ENCODE data around the gene CKLF. TPM values are rescaled to one million over a fixed set of nuclear protein-coding genes. Genes with fewer than 3 reads are reported as not detected.
A peak's percentile ranks its signal among the peaks of the same experiment; 100 is the strongest.

The CKLF gene
- total RNA-seq, 1 donor from 2014 or later, result 102 TPM

DNA sequence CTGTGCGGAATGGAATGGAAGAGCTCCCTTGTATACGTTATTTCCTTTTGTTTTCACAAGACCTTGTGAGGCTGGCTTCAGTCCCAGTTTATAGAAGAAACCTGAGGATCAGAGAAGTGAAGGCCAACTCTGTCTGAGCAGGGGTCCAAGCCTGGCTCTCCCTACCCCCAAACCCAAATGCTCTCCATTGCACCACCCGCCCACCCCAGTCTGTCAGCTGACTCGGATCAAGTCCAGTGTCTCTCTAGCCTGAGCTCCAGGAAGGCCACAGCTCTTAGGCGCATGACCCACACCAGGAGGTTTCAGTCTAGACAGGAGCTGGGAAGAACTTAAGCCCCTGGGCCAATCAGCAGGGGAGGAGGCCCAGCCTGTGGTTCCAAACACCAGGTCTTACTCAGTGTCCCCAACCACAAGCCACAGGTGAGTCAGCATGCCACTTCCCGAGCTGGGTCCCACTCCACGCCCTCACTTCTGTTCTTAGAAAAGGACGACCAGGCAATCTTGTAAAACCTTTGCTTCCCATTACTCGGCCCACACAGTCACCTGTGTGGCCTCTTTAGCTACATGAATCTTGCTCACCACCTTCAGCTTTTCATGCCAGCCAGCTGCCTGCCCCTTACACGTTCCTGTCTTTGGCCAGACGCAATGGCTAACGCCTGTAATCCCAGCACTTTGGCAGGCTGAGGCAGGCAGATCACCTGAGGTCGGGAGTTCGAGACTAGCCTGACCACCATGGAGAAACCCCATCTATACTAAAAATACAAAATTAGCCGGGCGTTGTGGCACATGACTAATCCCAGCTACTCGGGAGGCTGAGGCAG lies 30.2 kb upstream of the CKLF start:
- peaks cover 74% of the 10 kb centered on the region for H3K4me1 Mint-ChIP-seq (ENCODE audit: low read depth)
- peaks cover 6% of the 10 kb centered on the region for H3K36me3 Mint-ChIP-seq (ENCODE audit: low read depth)
- H3K4me3 Mint-ChIP-seq (ENCODE audit: low read depth), result peak overlapping the region; percentile 49
- DNase-seq (ENCODE audit: low spot score), result peak; percentile 83
- no peaks in the 10 kb centered on the region for H3K9me3 Mint-ChIP-seq
- intact Hi-C loops (cut with micrococcal nuclease), result loop anchor here (1.0 to 10.0 kb wide), 3 partner anchors 30 to 353 kb away; partner anchors contain the start of gene CKLF
- H3K27ac Mint-ChIP-seq, result peak overlapping the region; percentile 85
- H3K27me3 Mint-ChIP-seq (ENCODE audit: low read depth), result no peaks in the 10 kb centered on the region

DNA sequence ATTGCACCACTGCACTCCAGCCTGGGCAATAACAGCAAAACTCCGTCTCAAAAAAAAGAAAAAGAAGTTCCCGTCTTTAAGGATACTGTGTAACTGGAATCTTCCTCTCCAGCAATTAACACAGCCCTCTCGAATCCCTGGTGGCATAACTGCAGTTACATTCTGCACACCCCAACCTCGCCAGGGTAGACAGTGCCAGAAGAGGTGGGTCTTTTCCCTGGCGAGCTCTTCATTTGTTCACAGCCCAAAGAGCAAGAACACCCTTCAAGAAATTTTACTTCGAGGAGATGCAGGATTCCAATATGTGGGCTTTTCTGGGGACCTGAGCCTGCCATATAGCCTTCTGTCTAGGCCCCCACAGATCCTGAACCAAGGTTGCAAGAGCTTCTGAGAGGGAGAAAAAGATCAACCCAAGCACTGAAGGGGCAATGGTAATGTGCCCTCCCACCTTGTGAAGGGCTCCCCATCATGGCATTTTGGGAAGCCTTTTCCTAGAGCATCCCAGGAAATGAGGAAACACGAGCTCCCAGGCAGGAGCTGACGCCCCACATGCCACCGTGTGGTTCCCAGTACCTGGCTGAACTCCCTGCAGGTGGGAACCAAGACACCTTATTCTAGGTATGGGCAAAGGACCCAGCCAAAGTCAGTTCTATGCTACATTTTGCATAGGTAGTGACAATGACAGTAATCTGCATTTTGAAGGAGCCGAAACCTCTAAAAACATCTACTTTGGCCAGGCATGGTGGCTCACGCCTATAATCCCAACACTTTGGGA lies 29.4 kb upstream of the CKLF start:
- DNase-seq (ENCODE audit: low spot score), result no peak
- Mint-ChIP-seq H3K4me3 (ENCODE audit: low read depth) (no peak overlapping the region), H3K27ac (peak overlapping the region; percentile 42), H3K9me3 (no peaks in the 10 kb centered on the region), H3K36me3 (ENCODE audit: low read depth) (peaks cover 9% of the 10 kb centered on the region), H3K4me1 (ENCODE audit: low read depth) (peaks cover 69% of the 10 kb centered on the region), H3K27me3 (ENCODE audit: low read depth) (no peaks in the 10 kb centered on the region)
- intact Hi-C loops (cut with micrococcal nuclease), result loop anchor here (1.0 to 10.0 kb wide), 3 partner anchors 29 to 352 kb away; partner anchors contain the start of gene CKLF

DNA sequence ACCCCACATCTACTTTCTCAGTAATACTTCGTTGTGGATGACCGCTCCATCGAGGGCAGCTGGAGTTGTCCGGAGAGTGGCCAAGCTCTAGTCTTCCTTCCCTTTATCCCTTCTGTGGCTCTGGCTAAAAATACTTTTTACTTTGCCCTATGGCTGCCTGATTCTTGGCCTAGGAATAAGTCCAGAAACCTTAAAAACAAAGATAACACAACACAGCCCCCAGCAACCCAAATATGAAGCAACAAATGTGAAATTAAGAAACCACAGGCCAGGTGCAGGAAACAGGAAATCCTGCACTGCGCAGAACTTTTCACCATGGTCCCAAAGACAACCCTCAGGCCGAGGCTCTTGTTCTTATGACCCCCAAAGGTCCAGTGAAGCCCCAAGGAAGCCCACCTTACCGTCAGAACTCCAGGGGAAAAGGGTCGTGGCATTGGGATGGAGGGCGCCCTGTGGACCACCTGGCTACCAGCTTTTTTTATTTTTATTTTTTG lies 28.5 kb upstream of the CKLF start:
- Mint-ChIP-seq H3K9me3 (no peaks in the 10 kb centered on the region), H3K4me3 (ENCODE audit: low read depth) (peak overlapping the region; percentile 45), H3K4me1 (ENCODE audit: low read depth) (peaks cover 66% of the 10 kb centered on the region), H3K27me3 (ENCODE audit: low read depth) (no peaks in the 10 kb centered on the region), H3K36me3 (ENCODE audit: low read depth) (peaks cover 9% of the 10 kb centered on the region), H3K27ac (peak overlapping the region; percentile 84)
- intact Hi-C loops (cut with micrococcal nuclease), result loop anchor here (10.0 kb wide), 1 partner anchor 351 kb away; no protein-coding TSS in a partner anchor
- DNase-seq (ENCODE audit: low spot score), result peak; percentile 48

DNA sequence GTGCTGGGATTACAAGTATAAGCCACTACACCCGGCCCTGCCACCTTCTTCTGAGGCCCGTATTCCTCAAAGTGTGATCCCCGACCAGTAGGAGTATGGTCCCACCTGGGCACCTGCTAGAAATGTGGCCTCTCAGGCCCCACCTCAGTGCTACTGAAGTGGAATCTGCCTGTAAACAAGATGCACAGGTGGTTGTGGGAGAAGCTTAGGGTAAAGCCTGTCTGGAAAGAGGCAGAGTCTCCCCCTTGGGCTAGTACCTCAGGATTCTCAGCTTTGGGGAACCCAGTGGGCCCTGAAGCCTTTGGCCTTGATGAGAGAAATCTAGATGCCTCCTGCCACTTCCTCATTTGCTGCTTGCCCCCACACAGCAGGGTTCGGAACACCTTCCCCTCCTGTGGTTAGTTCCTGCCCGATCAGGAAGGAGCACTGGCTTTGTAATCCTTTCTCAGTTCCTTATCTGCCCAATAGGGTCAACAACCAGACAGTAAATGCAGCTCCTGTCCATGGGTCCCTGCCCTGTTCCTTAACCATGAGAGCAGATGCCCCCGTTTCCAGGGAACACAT lies 27.7 kb upstream of the CKLF start:
- Mint-ChIP-seq H3K27me3 (ENCODE audit: low read depth) (no peaks in the 10 kb centered on the region), H3K9me3 (no peaks in the 10 kb centered on the region), H3K36me3 (ENCODE audit: low read depth) (peaks cover 14% of the 10 kb centered on the region), H3K27ac (peak overlapping the region; percentile 69), H3K4me1 (ENCODE audit: low read depth) (peaks cover 63% of the 10 kb centered on the region), H3K4me3 (ENCODE audit: low read depth) (peak overlapping the region; percentile 33)
- intact Hi-C loops (cut with micrococcal nuclease), result loop anchor here (10.0 kb wide), 1 partner anchor 350 kb away; no protein-coding TSS in a partner anchor
- no peak for DNase-seq (ENCODE audit: low spot score)

DNA sequence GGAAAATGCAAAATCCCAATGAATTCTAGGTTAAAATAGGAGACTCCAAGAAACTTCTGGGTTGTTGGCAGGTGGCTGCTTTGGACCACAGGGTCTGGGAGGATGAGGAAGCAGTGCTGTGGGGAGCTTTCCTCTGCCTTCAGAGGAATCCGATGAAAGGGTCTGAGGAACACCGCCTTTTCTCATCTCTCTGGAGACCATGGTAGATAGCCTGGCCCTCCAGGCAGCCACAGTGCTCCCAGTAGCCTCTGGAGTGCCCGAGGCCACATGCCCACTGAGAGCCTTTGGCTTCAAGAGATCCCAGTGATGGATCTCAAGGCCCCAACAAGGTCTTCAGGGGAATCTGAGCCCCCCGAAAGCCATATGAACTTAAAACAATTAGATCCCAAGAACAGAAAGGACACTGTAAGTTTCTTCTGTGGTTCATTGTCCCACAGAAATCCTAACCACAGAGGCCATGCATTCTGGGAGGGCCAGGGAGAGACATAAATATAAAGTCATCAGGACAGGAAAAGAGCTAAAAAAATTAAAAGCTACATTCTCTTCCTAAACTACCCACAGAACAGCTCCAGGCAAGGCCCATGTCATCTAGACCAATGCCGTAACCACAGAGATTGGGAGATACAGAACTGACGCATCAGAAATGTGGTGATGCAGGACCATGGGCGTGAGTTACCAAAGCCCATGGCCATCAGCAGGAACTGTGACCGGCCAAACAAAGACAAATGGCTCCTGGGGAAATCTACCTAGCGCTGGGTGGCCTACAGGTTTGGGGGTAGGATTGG lies 26.8 kb upstream of the CKLF start:
- no peak for DNase-seq (ENCODE audit: low spot score)
- H3K4me1 Mint-ChIP-seq (ENCODE audit: low read depth), result peaks cover 58% of the 10 kb centered on the region
- H3K27me3 Mint-ChIP-seq (ENCODE audit: low read depth), result no peaks in the 10 kb centered on the region
- H3K4me3 Mint-ChIP-seq (ENCODE audit: low read depth), result peak overlapping the region; percentile 33
- peaks cover 17% of the 10 kb centered on the region for H3K36me3 Mint-ChIP-seq (ENCODE audit: low read depth)
- H3K27ac Mint-ChIP-seq, result peak overlapping the region; percentile 31
- H3K9me3 Mint-ChIP-seq, result no peaks in the 10 kb centered on the region
- intact Hi-C loops (cut with micrococcal nuclease), result loop anchor here (10.0 kb wide), 1 partner anchor 349 kb away; no protein-coding TSS in a partner anchor

DNA sequence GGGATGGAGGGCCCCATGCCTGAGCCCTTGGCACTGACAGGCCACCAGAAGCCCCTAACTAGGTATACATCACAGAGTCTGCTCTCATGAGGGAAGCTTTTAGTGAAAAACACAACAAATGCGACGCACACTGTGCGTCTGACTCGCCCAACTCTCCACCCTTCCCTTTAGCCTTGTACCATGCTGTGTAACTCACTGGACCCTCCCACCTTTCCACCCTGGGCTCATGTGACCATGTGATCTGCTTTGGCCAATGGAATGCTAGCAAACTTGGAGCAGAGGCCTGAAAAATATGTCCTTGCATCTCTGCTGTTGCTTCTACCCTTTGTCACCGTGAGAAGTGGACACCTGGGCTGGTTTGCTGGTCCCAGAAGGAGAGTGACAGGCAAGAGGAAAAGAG lies 24.1 kb upstream of the CKLF start:
- Mint-ChIP-seq H3K27me3 (ENCODE audit: low read depth) (no peaks in the 10 kb centered on the region), H3K4me3 (ENCODE audit: low read depth) (no peak overlapping the region), H3K36me3 (ENCODE audit: low read depth) (peaks cover 17% of the 10 kb centered on the region), H3K4me1 (ENCODE audit: low read depth) (peaks cover 34% of the 10 kb centered on the region), H3K27ac (no peak overlapping the region), H3K9me3 (no peaks in the 10 kb centered on the region)
- no peak for DNase-seq (ENCODE audit: low spot score)
- intact Hi-C loops (cut with micrococcal nuclease), result loop anchor here (10.0 kb wide), 1 partner anchor 347 kb away; no protein-coding TSS in a partner anchor

DNA sequence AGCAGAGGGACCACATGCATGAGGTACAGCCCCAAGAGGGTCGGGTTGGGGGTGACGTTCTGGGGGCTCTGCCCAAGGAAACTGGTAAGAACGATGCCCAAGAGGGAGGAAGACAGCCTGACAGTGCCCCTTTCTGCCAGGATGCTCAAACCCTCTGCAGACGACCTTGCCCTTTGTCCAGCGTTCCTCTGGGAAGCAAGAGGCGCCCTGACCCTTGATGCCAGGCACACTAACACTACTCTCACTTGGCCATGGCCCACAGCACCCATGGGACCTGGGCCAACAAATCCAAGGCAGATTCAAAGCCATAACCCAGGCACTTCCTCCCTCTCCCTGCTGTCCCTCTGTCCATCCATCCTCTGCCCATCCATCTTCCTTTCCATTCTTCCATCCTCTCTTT lies 22.9 kb upstream of the CKLF start:
- intact Hi-C loops (cut with micrococcal nuclease), result loop anchor here (10.0 kb wide), 1 partner anchor 345 kb away; no protein-coding TSS in a partner anchor
- no peak for DNase-seq (ENCODE audit: low spot score)
- Mint-ChIP-seq H3K36me3 (ENCODE audit: low read depth) (peaks cover 17% of the 10 kb centered on the region), H3K4me3 (ENCODE audit: low read depth) (no peak overlapping the region), H3K9me3 (no peaks in the 10 kb centered on the region), H3K27me3 (ENCODE audit: low read depth) (no peaks in the 10 kb centered on the region), H3K4me1 (ENCODE audit: low read depth) (peaks cover 27% of the 10 kb centered on the region), H3K27ac (peak overlapping the region; percentile 52)

DNA sequence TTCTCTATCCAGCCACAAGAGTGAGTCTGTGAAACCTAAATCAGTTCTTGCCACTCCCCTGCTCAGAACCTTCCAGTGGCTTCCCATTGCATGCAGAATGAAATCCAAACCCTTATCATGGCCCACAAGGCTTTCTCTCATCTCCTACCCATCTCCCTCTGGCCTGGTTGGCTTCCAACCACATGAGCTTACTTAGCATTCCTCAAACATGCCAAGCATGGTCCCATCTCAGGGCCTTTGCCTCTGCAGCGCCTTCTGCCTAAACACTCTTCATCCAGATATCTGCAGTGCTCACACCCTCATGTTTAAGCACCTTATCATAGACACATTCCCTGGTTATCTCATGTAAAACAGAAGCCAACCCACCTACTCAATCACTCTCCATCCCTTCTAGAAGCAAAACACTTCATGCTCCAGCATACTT lies 18.0 kb upstream of the CKLF start:
- no peak for DNase-seq (ENCODE audit: low spot score)
- Mint-ChIP-seq H3K27me3 (ENCODE audit: low read depth) (no peaks in the 10 kb centered on the region), H3K9me3 (no peaks in the 10 kb centered on the region), H3K4me3 (ENCODE audit: low read depth) (no peak overlapping the region), H3K27ac (no peak overlapping the region), H3K4me1 (ENCODE audit: low read depth) (peaks cover 12% of the 10 kb centered on the region), H3K36me3 (ENCODE audit: low read depth) (peaks cover 18% of the 10 kb centered on the region)
- intact Hi-C loops (cut with micrococcal nuclease), result no loop called here

DNA sequence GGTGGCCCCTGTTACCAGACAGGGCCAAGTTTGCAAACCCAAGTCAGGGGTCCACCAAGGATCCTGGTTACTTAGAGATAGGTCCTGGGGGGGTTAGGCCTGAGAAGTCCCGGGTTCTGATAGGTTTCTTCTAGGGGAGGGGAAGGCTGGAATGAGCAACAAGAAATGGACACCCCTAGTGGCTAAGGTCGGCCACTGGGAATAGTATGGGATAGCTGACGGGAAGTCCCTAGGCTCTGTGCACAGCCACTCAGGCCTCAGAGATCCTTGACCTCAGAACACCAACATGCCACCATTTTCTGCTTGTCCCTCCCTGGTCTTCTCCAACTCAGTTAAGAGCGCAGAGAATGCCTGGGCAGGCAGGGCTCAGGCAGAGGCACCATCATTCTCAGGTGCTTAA lies 15.9 kb upstream of the CKLF start:
- H3K4me1 Mint-ChIP-seq (ENCODE audit: low read depth), result peaks cover 15% of the 10 kb centered on the region
- no peak overlapping the region for H3K4me3 Mint-ChIP-seq (ENCODE audit: low read depth)
- H3K36me3 Mint-ChIP-seq (ENCODE audit: low read depth), result peaks cover 16% of the 10 kb centered on the region
- no peak for DNase-seq (ENCODE audit: low spot score)
- no peaks in the 10 kb centered on the region for H3K9me3 Mint-ChIP-seq
- no peaks in the 10 kb centered on the region for H3K27me3 Mint-ChIP-seq (ENCODE audit: low read depth)
- intact Hi-C loops (cut with micrococcal nuclease), result no loop called here
- no peak overlapping the region for H3K27ac Mint-ChIP-seq

DNA sequence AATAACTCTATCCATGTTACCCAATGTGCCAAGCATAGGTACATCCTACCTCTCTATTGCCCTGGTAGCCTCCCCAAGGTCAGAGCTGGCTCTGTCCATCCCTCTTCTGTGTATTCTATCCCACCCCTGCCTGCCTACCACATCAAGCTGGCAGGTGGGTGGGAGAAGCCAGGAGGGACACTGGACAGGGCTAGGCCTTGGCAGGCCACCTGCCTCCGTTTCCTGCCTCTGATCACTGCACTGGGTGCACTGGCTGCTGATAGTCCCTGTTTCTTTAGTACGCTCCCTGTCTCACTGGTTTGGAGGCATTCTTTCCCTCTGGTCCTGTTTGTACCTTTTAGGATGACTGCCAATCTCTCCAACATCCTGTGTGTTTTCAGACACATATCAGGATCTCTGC lies 15.1 kb upstream of the CKLF start:
- H3K4me1 Mint-ChIP-seq (ENCODE audit: low read depth), result peaks cover 15% of the 10 kb centered on the region
- DNase-seq (ENCODE audit: low spot score), result no peak
- no peaks in the 10 kb centered on the region for H3K9me3 Mint-ChIP-seq
- H3K4me3 Mint-ChIP-seq (ENCODE audit: low read depth), result no peak overlapping the region
- H3K36me3 Mint-ChIP-seq (ENCODE audit: low read depth), result peaks cover 16% of the 10 kb centered on the region
- no peak overlapping the region for H3K27ac Mint-ChIP-seq
- H3K27me3 Mint-ChIP-seq (ENCODE audit: low read depth), result no peaks in the 10 kb centered on the region
- intact Hi-C loops (cut with micrococcal nuclease), result no loop called here

DNA sequence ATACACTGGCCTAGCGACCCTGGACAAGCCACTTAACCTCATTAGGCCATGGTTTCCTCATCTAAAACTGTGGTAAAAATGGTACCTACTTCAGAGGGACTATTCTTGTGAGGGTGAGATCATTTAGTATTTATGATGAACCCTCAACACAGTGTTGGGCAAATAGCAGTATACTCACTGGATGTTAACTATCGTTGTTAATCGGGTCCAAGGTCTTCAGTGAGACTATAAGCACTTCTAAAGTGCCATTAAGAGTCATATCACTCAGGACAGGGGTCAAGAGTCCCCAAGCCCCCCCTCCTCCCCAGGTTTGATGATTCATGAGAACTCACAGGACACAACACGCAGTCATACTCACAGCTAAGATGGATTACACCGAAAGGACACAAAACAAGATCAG lies 13.5 kb upstream of the CKLF start:
- peaks cover 16% of the 10 kb centered on the region for H3K4me1 Mint-ChIP-seq (ENCODE audit: low read depth)
- intact Hi-C loops (cut with micrococcal nuclease), result no loop called here
- H3K9me3 Mint-ChIP-seq, result no peaks in the 10 kb centered on the region
- H3K27ac Mint-ChIP-seq, result no peak overlapping the region
- no peaks in the 10 kb centered on the region for H3K27me3 Mint-ChIP-seq (ENCODE audit: low read depth)
- peaks cover 16% of the 10 kb centered on the region for H3K36me3 Mint-ChIP-seq (ENCODE audit: low read depth)
- DNase-seq (ENCODE audit: low spot score), result no peak
- no peak overlapping the region for H3K4me3 Mint-ChIP-seq (ENCODE audit: low read depth)

All from activated T-helper 2 cell treated with anti-CD3 and anti-CD28 coated beads, Interferon-gamma antibody, Interleukin-2, Interleukin-4, amounts not matched to agents 10 μg/mL and 5 μg/mL and 100 μg/mL, durations not matched to agents 14 hours and 24 hours and 36 hours (primary cell).